K562 (cell line): ENCODE measurements around the gene PARD3B. TPM values are rescaled to one million over a fixed set of nuclear protein-coding genes. Genes with fewer than 3 reads are reported as not detected.

ENCODE experiments used
- ATAC-seq: fragments of 200-7000 bp; cut with Tn5 transposase; 3 replicates; pipeline ENCODE4 v1.9.1; 2020; ENCODE audit warnings: moderate library complexity
- BruUV-seq: library from RNA; stranded (reverse); fragments of 400-500 nt; replicated peaks from 2 replicates; lab custom pipeline; 2021; lab: Mats Ljungman, UMichigan
- CTCF ChIA-PET: fragments of 300-600 bp; formaldehyde crosslinking; extraction: SDS; loops from one replicate; lab custom pipeline; 2021; ENCODE audit warnings: low intra/inter-chr PET ratio; lab: Yijun Ruan, JAX
- POLR2A ChIA-PET: fragments of 300-600, 350-650 bp; sonication (Branson Sonifier 250); formaldehyde crosslinking; extraction: SDS; loops from one replicate; lab custom pipeline; 2021; ENCODE audit warnings: antibody characterized with exemption, inconsistent platforms; lab: Yijun Ruan, JAX
- DNase-seq, 4 experiments: peaks; one replicate each; pipeline versions ENCODE4 v3.0.0 to v3.0.0-alpha.2; 2011 to 2018; ENCODE audit warnings: low spot score in 3 of 4, mixed read lengths in 3 of 4; ENCODE audit errors: extremely low read depth in 1 of 4
- FAIRE-seq: peaks from 2 replicates; lab custom pipeline; 2011; peaks lifted over from hg19 to GRCh38; lab: Jason Lieb, UNC
- H2AFZ ChIP-seq: 2 replicates; pipeline ENCODE4 v1.6.0; 2011; ENCODE audit warnings: low read depth, low read length, control low read depth, inconsistent platforms
- H3K27ac ChIP-seq: fragments of 200-600 bp; 3 replicates; pipeline ENCODE4 v1.8.0; 2011; ENCODE audit warnings: low read depth, mild to moderate bottlenecking, control low read depth, inconsistent platforms, low read length, moderate library complexity, mixed read lengths; ENCODE audit errors: extremely low read depth
- H3K27me3 ChIP-seq, 2 experiments: fragments of 300-600 bp in 1 of 2; 2 replicates in 1 of 2; 3 replicates in 1 of 2; pipeline versions ENCODE4 v1.6.0 to v1.8.0; 2011; ENCODE audit warnings: inconsistent platforms in 2 of 2, low read length in 2 of 2, mild to moderate bottlenecking in 1 of 2, mixed read lengths in 1 of 2, moderate library complexity in 1 of 2; ENCODE audit not compliant: control insufficient read depth in 2 of 2, insufficient read depth in 2 of 2
- H3K36me3 ChIP-seq: fragments of 300-600 bp; 3 replicates; pipeline ENCODE4 v1.8.0; 2011; ENCODE audit warnings: mild to moderate bottlenecking, low read length, inconsistent platforms; ENCODE audit not compliant: control insufficient read depth, insufficient read depth
- H3K4me1 ChIP-seq, 2 experiments: fragments of 200-600 bp in 1 of 2; replicated peaks in 1 of 2; 2 replicates in 1 of 2; 3 replicates in 1 of 2; pipeline versions ENCODE4 v1.5.1 to v1.8.0; 2011; ENCODE audit warnings: inconsistent platforms in 2 of 2, low read length in 2 of 2, mild to moderate bottlenecking in 1 of 2, mixed read lengths in 1 of 2, moderate library complexity in 1 of 2; ENCODE audit not compliant: control insufficient read depth in 2 of 2, insufficient read depth in 2 of 2
- H3K4me2 ChIP-seq: 2 replicates; pipeline ENCODE4 v1.6.1; 2011; ENCODE audit warnings: low read length, control low read depth, inconsistent platforms, mixed read lengths; ENCODE audit not compliant: insufficient read depth
- H3K4me3 ChIP-seq: fragments of 200-600 bp; sonication (generic), shearing (Covaris generic); 2 replicates; pipeline ENCODE4 v1.5.1; 2016; ENCODE audit warnings: control low read depth, inconsistent platforms
- H3K79me2 ChIP-seq: fragments of 200-600 bp; 3 replicates; pipeline ENCODE4 v1.8.0; 2011; ENCODE audit warnings: low read length, inconsistent platforms; ENCODE audit not compliant: control insufficient read depth, insufficient read depth
- H3K9ac ChIP-seq, 2 experiments: 2 replicates each; pipeline versions ENCODE4 v1.6.0 to v1.6.1; 2011; ENCODE audit warnings: low read depth in 2 of 2, low read length in 2 of 2, control low read depth in 1 of 2, inconsistent platforms in 1 of 2, mild to moderate bottlenecking in 1 of 2, mixed read lengths in 1 of 2; ENCODE audit not compliant: insufficient read depth in 1 of 2
- H3K9me1 ChIP-seq: one replicate; pipeline ENCODE4 v1.6.0; 2011; ENCODE audit warnings: inconsistent platforms, mild to moderate bottlenecking, low read length, moderate library complexity; ENCODE audit not compliant: control insufficient read depth, insufficient read depth
- H3K9me3 ChIP-seq: replicated peaks from 2 replicates; pipeline ENCODE4 v1.5.1; 2011; ENCODE audit warnings: low read depth, low read length, inconsistent platforms; ENCODE audit not compliant: control insufficient read depth, insufficient read depth
- H4K20me1 ChIP-seq: replicated peaks from 2 replicates; pipeline ENCODE4 v1.6.1; 2011; ENCODE audit warnings: low read length, inconsistent platforms, mixed read lengths; ENCODE audit not compliant: control insufficient read depth, insufficient read depth
- CHD1 ChIP-seq: fragments of 200-600 bp; sonication (generic); IDR thresholded peaks from one replicate; pipeline ENCODE4 v1.6.1; 2012; ENCODE audit warnings: mild to moderate bottlenecking, moderate library complexity, low read length, inconsistent platforms
- COPS2 ChIP-seq: fragments of 450-650 bp; conservative IDR thresholded peaks from 2 replicates; pipeline ENCODE4 v1.6.1; 2016; ENCODE audit warnings: mild to moderate bottlenecking, moderate library complexity
- HMG20B ChIP-seq: fragments of 250-450 bp; sonication (Bioruptor Pico); IDR thresholded peaks from 2 replicates; pipeline ENCODE4 v1.5.0; 2021; ENCODE audit warnings: mild to moderate bottlenecking
- ILF3 ChIP-seq: fragments of 450-650 bp; IDR thresholded peaks from 2 replicates; pipeline ENCODE4 v1.6.1; 2018; ENCODE audit warnings: antibody characterized with exemption, mild to moderate bottlenecking, moderate library complexity, borderline replicate concordance
- JUNB ChIP-seq: fragments of 450-650 bp; formaldehyde crosslinking; conservative IDR thresholded peaks from 2 replicates; pipeline ENCODE4 v1.4.0; 2020; ENCODE audit warnings: mild to moderate bottlenecking
- LEF1 ChIP-seq: fragments of 450-650 bp; IDR thresholded peaks from 2 replicates; pipeline ENCODE4 v1.6.1; 2016; ENCODE audit warnings: mild to moderate bottlenecking
- MLX ChIP-seq, 2 experiments: fragments of 450-650 bp in 1 of 2; sonication (generic) in 1 of 2; formaldehyde crosslinking; conservative IDR thresholded peaks; 2 replicates each; pipeline versions ENCODE4 v1.4.0 to v1.8.1; 2020 to 2022; ENCODE audit warnings: mild to moderate bottlenecking in 1 of 2, missing genetic modification reagents in 1 of 2
- NONO ChIP-seq, 2 experiments: fragments of 200-400 bp in 1 of 2; fragments of 450-650 bp in 1 of 2; formaldehyde crosslinking in 1 of 2; IDR thresholded peaks; 2 replicates each; pipeline ENCODE4 v1.6.1; 2017; ENCODE audit warnings: low read depth in 2 of 2, mild to moderate bottlenecking in 2 of 2, moderate library complexity in 2 of 2, low read length in 1 of 2
- PCBP2 ChIP-seq: fragments of 200-400 bp; formaldehyde crosslinking; IDR thresholded peaks from 2 replicates; pipeline ENCODE4 v1.6.1; 2018; ENCODE audit warnings: low read length, low read depth, mild to moderate bottlenecking, moderate library complexity; ENCODE audit not compliant: poor library complexity, severe bottlenecking
- PYGO2 ChIP-seq: fragments of 450-650 bp; IDR thresholded peaks from 2 replicates; pipeline ENCODE4 v1.6.1; 2016; ENCODE audit warnings: mild to moderate bottlenecking, missing genetic modification characterization, moderate library complexity, missing compliant biosample characterization
- RAD21 ChIP-seq, 2 experiments: fragments of 250-450 bp in 1 of 2; fragments of 450-650 bp in 1 of 2; sonication (Bioruptor Pico) in 1 of 2; formaldehyde crosslinking in 1 of 2; IDR thresholded peaks in 1 of 2; conservative IDR thresholded peaks in 1 of 2; 2 replicates each; pipeline versions ENCODE4 v1.4.0 to v1.8.0; 2020 to 2022; ENCODE audit warnings: mild to moderate bottlenecking in 2 of 2, moderate library complexity in 1 of 2
- RBM22 ChIP-seq: fragments of 200-400 bp; formaldehyde crosslinking; IDR thresholded peaks from 2 replicates; pipeline ENCODE4 v1.6.1; 2018; ENCODE audit warnings: low read length, low read depth; ENCODE audit not compliant: poor library complexity, severe bottlenecking
- SMARCB1 ChIP-seq: IDR thresholded peaks from 2 replicates; pipeline ENCODE4 v1.6.1; 2011; ENCODE audit warnings: improper control_type of control experiment, low read depth; ENCODE audit not compliant: insufficient read length
- SPI1 ChIP-seq: IDR thresholded peaks from 2 replicates; pipeline ENCODE4 v1.6.1; 2011; ENCODE audit warnings: low read depth, low read length, control low read depth, borderline replicate concordance
- TAF9B ChIP-seq: fragments of 450-650 bp; IDR thresholded peaks from 2 replicates; pipeline ENCODE4 v1.6.1; 2018; ENCODE audit warnings: mild to moderate bottlenecking; ENCODE audit not compliant: partially characterized antibody
- ZNF197 ChIP-seq: fragments of 200-800 bp; sonication (Bioruptor generic); IDR thresholded peaks from 2 replicates; pipeline ENCODE4 v1.6.1; 2016; ENCODE audit warnings: low read depth, missing genetic modification characterization, missing compliant biosample characterization
- ZNF277 ChIP-seq: fragments of 250-450 bp; sonication (Bioruptor Pico); IDR thresholded peaks from 2 replicates; pipeline ENCODE4 v1.8.0; 2022; ENCODE audit warnings: inconsistent platforms, mild to moderate bottlenecking, moderate library complexity, borderline replicate concordance
- ZNF445 ChIP-seq: fragments of 250-450 bp; sonication (Bioruptor Pico); IDR thresholded peaks from 2 replicates; pipeline ENCODE4 v1.4.0; 2020; ENCODE audit warnings: low read depth, mild to moderate bottlenecking, moderate library complexity
- WGBS: fragments of 100-300 bp; shearing (Covaris generic); methylation state at CpG from one replicate; pipeline ENCODE4 v1.1.6; 2016; ENCODE audit warnings: low coverage, mixed read lengths; ENCODE audit not compliant: insufficient coverage; ENCODE audit errors: missing lambda C conversion rate; 5-methylcytosine and 5-hydroxymethylcytosine counted together
- in situ Hi-C: fragments of 300-500 bp; cut with MboI; formaldehyde crosslinking; loops from 4 replicates; pipeline ENCODE4 v1.15.0; 2018; ENCODE audit warnings: inconsistent platforms, mixed read lengths
- intact Hi-C: fragments of 100-400 bp; cut with micrococcal nuclease; formaldehyde crosslinking; loops from 2 replicates; pipeline ENCODE4 v1.14.2; 2022
- polyA plus RNA-seq, 8 experiments: library from polyadenylated mRNA; depleted of rRNA in 4 of 8; stranded (reverse) in 5 of 8; unstranded in 3 of 8; fragments of >200 nt; fragmentation: Nextera tagmentation in 2 of 8; fragmentation: Illumina TruSeq in 1 of 8; extraction: Ambion mirVana in 2 of 8; extraction: Trizol in 1 of 8; gene quantifications; 2 replicates each; pipeline versions ENCODE4 v1.2.1 to v1.2.3, GENCODE V29; 2011 to 2014; ENCODE audit warnings: inconsistent platforms in 1 of 8, missing spikeins in 1 of 8
- total RNA-seq, 7 experiments: library from RNA; depleted of rRNA in 6 of 7; stranded (reverse); fragments of >200 nt in 6 of 7; fragmentation: Illumina TruSeq in 2 of 7; extraction: Trizol in 2 of 7; gene quantifications; 2 replicates each; pipeline versions ENCODE4 v1.2.1 to v1.2.3, GENCODE V29; 2011 to 2021; ENCODE audit warnings: low replicate concordance in 1 of 7
- TF ChIP-seq, protein P1 (sequence below), 2 experiments: fragments of 450-650 bp; IDR thresholded peaks; 2 replicates each; pipeline ENCODE4 v1.6.1; 2016
- TF ChIP-seq, protein P2 (sequence below): sonication (generic); formaldehyde crosslinking; IDR thresholded peaks from 2 replicates; pipeline ENCODE4 v1.8.0; 2022; ENCODE audit warnings: mild to moderate bottlenecking, missing genetic modification reagents

PARD3B gene
- total and polyA plus RNA-seq, 9 of the 15 experiments (the other 6 are each of a cell fraction or from before 2014, with no cell fraction given) = 0.15 to 3.0 (median 1.1) TPM

DNA sequence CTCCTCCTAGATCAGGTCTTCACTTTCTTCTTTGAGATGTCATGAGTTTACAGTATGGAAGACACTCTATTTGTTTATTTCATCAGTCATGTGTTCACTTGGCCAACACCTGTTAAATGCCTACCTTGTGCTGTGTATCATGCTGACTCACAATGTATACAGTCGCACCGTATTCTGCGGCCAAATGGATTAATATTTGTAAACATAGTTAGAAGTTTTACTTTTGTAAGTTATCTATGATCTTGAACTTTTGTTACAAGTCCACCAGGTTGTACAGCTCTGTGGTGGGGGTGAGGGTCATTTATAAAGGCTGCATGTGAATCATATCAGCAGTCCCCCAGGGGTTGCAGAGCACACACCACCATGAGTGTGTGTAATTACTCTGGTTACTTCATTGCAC is 728.4 kb downstream of the PARD3B start:
- H4K20me1 ChIP-seq = no peaks in the 10 kb centered on the region
- H3K9me3 ChIP-seq = no peaks in the 10 kb centered on the region
- no peak overlapping the region for H3K27ac ChIP-seq
- 14% methylated on average over 3 of the region's 3 CpGs for whole genome bisulfite sequencing
- no peaks in the 10 kb centered on the region for H3K27me3 ChIP-seq
- no peaks in the 10 kb centered on the region for H3K9me1 ChIP-seq
- no peaks in the 10 kb centered on the region for H3K79me2 ChIP-seq
- in situ Hi-C loops = no loop called here
- no peak overlapping the region for H3K4me2 ChIP-seq
- H3K36me3 ChIP-seq = no peaks in the 10 kb centered on the region
- H3K4me3 ChIP-seq = no peak overlapping the region
- intact Hi-C loops = no loop called here
- no peak for FAIRE-seq
- no peak for TF ChIP-seq NONO (IDR thresholded peaks at IDR 0.05; ENCODE audit: low read depth in 2 of 2, low read length in 1 of 2)
- TF ChIP-seq HMG20B (CRISPR knock-in tag) = no peak
- no peak for TF ChIP-seq SPI1
- TF ChIP-seq ZNF445 (CRISPR knock-in tag) = no peak
- TF ChIP-seq ZNF277 = no peak
- no peak for TF ChIP-seq CHD1
- TF ChIP-seq ILF3 = no peak
- TF ChIP-seq LEF1 = no peak
- TF ChIP-seq, protein P1, sequence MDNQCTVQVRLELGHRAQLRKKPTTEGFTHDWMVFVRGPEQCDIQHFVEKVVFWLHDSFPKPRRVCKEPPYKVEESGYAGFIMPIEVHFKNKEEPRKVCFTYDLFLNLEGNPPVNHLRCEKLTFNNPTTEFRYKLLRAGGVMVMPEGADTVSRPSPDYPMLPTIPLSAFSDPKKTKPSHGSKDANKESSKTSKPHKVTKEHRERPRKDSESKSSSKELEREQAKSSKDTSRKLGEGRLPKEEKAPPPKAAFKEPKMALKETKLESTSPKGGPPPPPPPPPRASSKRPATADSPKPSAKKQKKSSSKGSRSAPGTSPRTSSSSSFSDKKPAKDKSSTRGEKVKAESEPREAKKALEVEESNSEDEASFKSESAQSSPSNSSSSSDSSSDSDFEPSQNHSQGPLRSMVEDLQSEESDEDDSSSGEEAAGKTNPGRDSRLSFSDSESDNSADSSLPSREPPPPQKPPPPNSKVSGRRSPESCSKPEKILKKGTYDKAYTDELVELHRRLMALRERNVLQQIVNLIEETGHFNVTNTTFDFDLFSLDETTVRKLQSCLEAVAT (IDR thresholded peaks at IDR 0.05) = no peak
- no peak for TF ChIP-seq PYGO2 (tag)
- TF ChIP-seq TAF9B = no peak
- TF ChIP-seq RBM22 = no peak
- no peak for TF ChIP-seq MLX (CRISPR knock-in tag; conservative IDR thresholded peaks at IDR 0.05)
- no peak for TF ChIP-seq SMARCB1
- no peak for TF ChIP-seq RAD21 (CRISPR knock-in tag; conservative IDR thresholded peaks at IDR 0.05 in 1 of 2, IDR thresholded peaks at IDR 0.05 in 1 of 2)
- TF ChIP-seq ZNF197 = no peak
- TF ChIP-seq COPS2 = no peak
- TF ChIP-seq JUNB (CRISPR knock-in tag) = no peak
- TF ChIP-seq, protein P2, sequence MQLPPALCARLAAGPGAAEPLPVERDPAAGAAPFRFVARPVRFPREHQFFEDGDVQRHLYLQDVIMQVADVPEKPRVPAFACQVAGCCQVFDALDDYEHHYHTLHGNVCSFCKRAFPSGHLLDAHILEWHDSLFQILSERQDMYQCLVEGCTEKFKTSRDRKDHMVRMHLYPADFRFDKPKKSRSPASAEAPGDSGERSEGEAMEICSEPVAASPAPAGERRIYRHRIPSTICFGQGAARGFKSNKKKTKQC = no peak
- no peak for TF ChIP-seq PCBP2
- ATAC-seq = no peak
- BruUV-seq = no TSS peak
- no peak overlapping the region for H2AFZ ChIP-seq
- no peak overlapping the region for H3K9ac ChIP-seq
- H3K4me1 ChIP-seq = no peaks in the 10 kb centered on the region; a peak in 1 of 5 replicates
- ChIA-PET POLR2A (interaction anchor here (1.3 kb wide), 1 partner anchor 23 kb away, joined by 3 read pairs; no protein-coding TSS in a partner anchor), CTCF (no interaction called here)
- DNase-seq = no peak
